CD14-positive monocyte (primary cell): Measurements from ENCODE around the gene SGMS1. TPM values are rescaled to one million over a fixed set of nuclear protein-coding genes. Genes with fewer than 3 reads are reported as not detected.

ENCODE experiments used
- DNase-seq, 3 donors: peaks; one replicate each; pipeline ENCODE4 v3.0.0-alpha.2; 2011 to 2022
- H2AFZ ChIP-seq: 2 replicates; pipeline ENCODE4 v1.6.0; 2012; ENCODE audit warnings: mild to moderate bottlenecking, low read depth, low read length, inconsistent platforms; ENCODE audit not compliant: insufficient read depth, poor library complexity, severe bottlenecking
- H3K27ac ChIP-seq, 2 donors: 1 replicate in 1 of 2; 2 replicates in 1 of 2; pipeline ENCODE4 v1.5.1; 2012 to 2013; ENCODE audit warnings: low read length in 2 of 2, control low read depth in 1 of 2, inconsistent platforms in 1 of 2, low read depth in 1 of 2, mild to moderate bottlenecking in 1 of 2
- H3K27me3 ChIP-seq, 2 donors: one replicate each; pipeline versions ENCODE4 v1.6.0 to v1.6.1; 2011 to 2013; ENCODE audit warnings: low read length in 2 of 2; ENCODE audit not compliant: control insufficient read depth in 2 of 2, insufficient read depth in 2 of 2
- H3K36me3 ChIP-seq, 2 donors: replicated peaks in 1 of 2; 1 replicate in 1 of 2; 2 replicates in 1 of 2; pipeline versions ENCODE4 v1.5.1 to v1.6.1; 2012 to 2013; ENCODE audit warnings: low read length in 2 of 2, control low read depth in 1 of 2, inconsistent platforms in 1 of 2, mild to moderate bottlenecking in 1 of 2; ENCODE audit not compliant: insufficient read depth in 2 of 2, control insufficient read depth in 1 of 2
- H3K4me1 ChIP-seq, 2 donors: 1 replicate in 1 of 2; 2 replicates in 1 of 2; pipeline versions ENCODE4 v1.5.1 to v1.6.1; 2012 to 2013; ENCODE audit warnings: low read length in 2 of 2, control low read depth in 1 of 2, inconsistent platforms in 1 of 2, mild to moderate bottlenecking in 1 of 2, moderate library complexity in 1 of 2; ENCODE audit not compliant: insufficient read depth in 2 of 2, control insufficient read depth in 1 of 2
- H3K4me2 ChIP-seq: replicated peaks from 2 replicates; pipeline ENCODE3; 2012; ENCODE audit warnings: low read length, moderate library complexity, mild to moderate bottlenecking; ENCODE audit not compliant: poor library complexity, severe bottlenecking; ENCODE audit errors: extremely low read depth
- H3K4me3 ChIP-seq, 3 experiments: fragments of 200-600 bp in 1 of 3; sonication (generic) in 1 of 3; replicated peaks in 1 of 3; 1 replicate in 2 of 3; 2 replicates in 1 of 3; pipeline ENCODE4 v1.5.1; 2011 to 2013; ENCODE audit warnings: low read length in 3 of 3, mild to moderate bottlenecking in 3 of 3, control low read depth in 2 of 3, low read depth in 2 of 3, inconsistent platforms in 1 of 3, moderate library complexity in 1 of 3
- H3K79me2 ChIP-seq: 2 replicates; pipeline ENCODE4 v1.6.0; 2012; ENCODE audit warnings: mild to moderate bottlenecking, control low read depth, inconsistent platforms, low read length, moderate library complexity; ENCODE audit not compliant: insufficient read depth
- H3K9ac ChIP-seq: 2 replicates; pipeline ENCODE4 v1.6.0; 2017; ENCODE audit warnings: low read length, mild to moderate bottlenecking; ENCODE audit not compliant: insufficient read depth, poor library complexity, severe bottlenecking
- H3K9me3 ChIP-seq, 2 donors: replicated peaks in 1 of 2; 1 replicate in 1 of 2; 2 replicates in 1 of 2; pipeline versions ENCODE4 v1.5.1 to v1.6.1; 2012 to 2013; ENCODE audit warnings: low read length in 2 of 2, control low read depth in 1 of 2; ENCODE audit not compliant: control insufficient read depth in 1 of 2, insufficient read depth in 1 of 2
- H4K20me1 ChIP-seq: 2 replicates; pipeline ENCODE4 v1.6.0; 2012; ENCODE audit warnings: mild to moderate bottlenecking, low read length, control low read depth, moderate library complexity; ENCODE audit not compliant: insufficient read depth
- H3K27ac Mint-ChIP-seq, 7 donors: one replicate each; pipeline ENCODE4 v1.8.0; 2020; ENCODE audit warnings: mild to moderate bottlenecking in 7 of 7, mixed read lengths in 7 of 7, moderate library complexity in 6 of 7, inconsistent platforms in 2 of 7
- H3K27me3 Mint-ChIP-seq, 3 donors: one replicate each; pipeline ENCODE4 v1.8.0; 2021 to 2022; ENCODE audit warnings: low read depth in 3 of 3, mild to moderate bottlenecking in 3 of 3, mixed read lengths in 3 of 3, moderate library complexity in 3 of 3, inconsistent platforms in 1 of 3
- H3K36me3 Mint-ChIP-seq, 2 donors: one replicate each; pipeline ENCODE4 v1.8.0; 2020; ENCODE audit warnings: mixed read lengths in 2 of 2, inconsistent platforms in 1 of 2, mild to moderate bottlenecking in 1 of 2
- H3K4me1 Mint-ChIP-seq: one replicate; pipeline ENCODE4 v1.8.0; 2020; ENCODE audit warnings: mild to moderate bottlenecking, mixed read lengths
- H3K4me3 Mint-ChIP-seq, 2 donors: one replicate each; pipeline ENCODE4 v1.8.0; 2020; ENCODE audit warnings: mild to moderate bottlenecking in 2 of 2, mixed read lengths in 2 of 2, moderate library complexity in 1 of 2
- H3K9me3 Mint-ChIP-seq, 7 donors: one replicate each; pipeline ENCODE4 v1.8.0; 2020 to 2022; ENCODE audit warnings: mixed read lengths in 7 of 7, mild to moderate bottlenecking in 6 of 7, moderate library complexity in 6 of 7, inconsistent platforms in 2 of 7
- CTCF ChIP-seq: fragments of 200-600 bp; IDR thresholded peaks from one replicate; pipeline ENCODE4 v1.8.0; 2022; ENCODE audit warnings: antibody characterized with exemption, mild to moderate bottlenecking
- WGBS: methylation state at CpG from one replicate; pipeline ENCODE4 v1.1.5; 2013; ENCODE audit warnings: missing lambda C conversion rate; ENCODE audit not compliant: insufficient coverage; 5-methylcytosine and 5-hydroxymethylcytosine counted together
- intact Hi-C, 2 donors: fragments of 100-400 bp; cut with micrococcal nuclease; formaldehyde crosslinking; loops; one replicate each; pipeline versions ENCODE4 v1.15.0 to v1.15.1; 2023
- polyA plus RNA-seq, 3 donors: library from polyadenylated mRNA; depleted of rRNA in 1 of 3; unstranded in 2 of 3; stranded (reverse) in 1 of 3; fragments of 300-500 nt in 2 of 3; fragments of >200 nt in 1 of 3; fragmentation: Illumina TruSeq in 2 of 3; gene quantifications; 1 replicate in 2 of 3; 2 replicates in 1 of 3; pipeline ENCODE4 v1.2.3, GENCODE V29; 2012 to 2021

The SGMS1 gene
- polyA plus RNA-seq, 3 donors = 19.5 to 20.6 (median 20.4) TPM

- Mint-ChIP-seq H3K9me3 (no peaks in the 10 kb centered on the region), H3K27ac (no peak overlapping the region), H3K27me3 (peaks cover 0 to 1% (median 0%) of the 10 kb centered on the region in 3 donors), H3K4me3 (no peak overlapping the region), H3K4me1 (peaks cover 3% of the 10 kb centered on the region), H3K36me3 (peaks cover 5% of the 10 kb centered on the region in 2 donors)
- Histone ChIP-seq H3K9me3 (no peaks in the 10 kb centered on the region), H3K27me3 (no peaks in the 10 kb centered on the region), H4K20me1 (peaks cover 11% of the 10 kb centered on the region), H3K4me3 (no peak overlapping the region), H3K4me2 (no peak overlapping the region), H3K79me2 (no peaks in the 10 kb centered on the region), H3K9ac (no peak overlapping the region), H3K36me3 (no peaks in the 10 kb centered on the region), H3K4me1 (no peaks in the 10 kb centered on the region), H2AFZ (no peak overlapping the region), H3K27ac (no peak overlapping the region)
- WGBS = 90% methylated on average over 2 of the region's 5 CpGs
- DNase-seq = no peak
- intact Hi-C loops = no loop called here
- TF ChIP-seq CTCF = no peak
These were observed 115.3 kb downstream of the SGMS1 start for GRCh38 chr10:50508315-50509051.

GRCh38 chr10:50506861-50507573, 116.7 kb downstream of the SGMS1 start:
- no peak overlapping the region for H3K9ac ChIP-seq
- no peaks in the 10 kb centered on the region for H3K9me3 Mint-ChIP-seq
- H3K9me3 ChIP-seq = no peaks in the 10 kb centered on the region
- no peak overlapping the region for H3K4me2 ChIP-seq
- no peak for DNase-seq
- H3K27me3 ChIP-seq = no peaks in the 10 kb centered on the region
- intact Hi-C loops = no loop called here
- H3K4me3 ChIP-seq = no peak overlapping the region
- H3K27ac Mint-ChIP-seq = no peak overlapping the region
- no peak for TF ChIP-seq CTCF
- H3K4me3 Mint-ChIP-seq = no peak overlapping the region
- peaks cover 11% of the 10 kb centered on the region for H4K20me1 ChIP-seq
- peaks cover 0 to 1% (median 0%) of the 10 kb centered on the region in 3 donors for H3K27me3 Mint-ChIP-seq
- H3K4me1 ChIP-seq = no peaks in the 10 kb centered on the region
- H3K36me3 Mint-ChIP-seq = peaks cover 5% of the 10 kb centered on the region in 2 donors
- H3K36me3 ChIP-seq = no peaks in the 10 kb centered on the region
- 100% methylated on average over 5 of the region's 5 CpGs for WGBS
- peaks cover 6% of the 10 kb centered on the region for H3K4me1 Mint-ChIP-seq
- no peak overlapping the region for H3K27ac ChIP-seq
- H3K79me2 ChIP-seq = no peaks in the 10 kb centered on the region
- no peak overlapping the region for H2AFZ ChIP-seq
